ENCODE measurements around the gene CYTH1.

Gene CYTH1

GRCh38 chr17:78682363-78682762, 99.7 kb downstream of the CYTH1 start:
- Histone ChIP-seq H3K4me1 (ENCODE audit: insufficient read depth, low read length, severe bottlenecking) (no peaks in the 10 kb centered on the region), H4K20me1 (ENCODE audit: insufficient read depth, low read length) (no peaks in the 10 kb centered on the region), H3K4me3 (ENCODE audit: low read depth, low read length, poor library complexity, severe bottlenecking) (no peak overlapping the region), H3K9me2 (ENCODE audit: low read depth, low read length) (no peaks in the 10 kb centered on the region), H3K9me3 (ENCODE audit: low read length) (no peaks in the 10 kb centered on the region), H3K79me2 (ENCODE audit: insufficient read depth, low read length) (no peaks in the 10 kb centered on the region), H3K4me2 (ENCODE audit: low read length) (no peak overlapping the region), H3K27me3 (ENCODE audit: insufficient read depth, low read length) (no peaks in the 10 kb centered on the region), H2AFZ (ENCODE audit: low read length) (no peak overlapping the region), H3K9ac (ENCODE audit: low read length) (no peak overlapping the region), H3F3A (ENCODE audit: insufficient read depth, low read length) (no peaks in the 10 kb centered on the region), H3K36me3 (ENCODE audit: insufficient read depth, low read length) (no peaks in the 10 kb centered on the region), H3K27ac (ENCODE audit: low read depth, low read length, poor library complexity, severe bottlenecking) (no peak overlapping the region)
- TF ChIP-seq CTCF (IDR thresholded peaks at IDR 0.05; ENCODE audit: low read length) (no peak), EZH2 (IDR thresholded peaks at IDR 0.05; ENCODE audit: borderline replicate concordance, low read length) (no peak)

GRCh38 chr17:78680436-78680835, 101.6 kb downstream of the CYTH1 start:
- no peak overlapping the region for H3K4me2 ChIP-seq (ENCODE audit: low read length)
- H3K4me1 ChIP-seq (ENCODE audit: insufficient read depth, low read length, severe bottlenecking) = no peaks in the 10 kb centered on the region
- no peak overlapping the region for H2AFZ ChIP-seq (ENCODE audit: low read length)
- no peaks in the 10 kb centered on the region for H3K79me2 ChIP-seq (ENCODE audit: insufficient read depth, low read length)
- no peaks in the 10 kb centered on the region for H3K27me3 ChIP-seq (ENCODE audit: insufficient read depth, low read length)
- no peaks in the 10 kb centered on the region for H3K9me2 ChIP-seq (ENCODE audit: low read depth, low read length)
- H3K36me3 ChIP-seq (ENCODE audit: insufficient read depth, low read length) = no peaks in the 10 kb centered on the region
- no peak overlapping the region for H3K9ac ChIP-seq (ENCODE audit: low read length)
- no peaks in the 10 kb centered on the region for H4K20me1 ChIP-seq (ENCODE audit: insufficient read depth, low read length)
- no peaks in the 10 kb centered on the region for H3K9me3 ChIP-seq (ENCODE audit: low read length)
- no peak overlapping the region for H3K27ac ChIP-seq (ENCODE audit: low read depth, low read length, poor library complexity, severe bottlenecking)
- H3K4me3 ChIP-seq (ENCODE audit: low read depth, low read length, poor library complexity, severe bottlenecking) = no peak overlapping the region
- TF ChIP-seq EZH2 (IDR thresholded peaks at IDR 0.05; ENCODE audit: borderline replicate concordance, low read length) = no peak
- no peak for TF ChIP-seq CTCF (IDR thresholded peaks at IDR 0.05; ENCODE audit: low read length)
- no peaks in the 10 kb centered on the region for H3F3A ChIP-seq (ENCODE audit: insufficient read depth, low read length)

- Histone ChIP-seq H3K27ac (ENCODE audit: low read depth, low read length, poor library complexity, severe bottlenecking) (no peak overlapping the region), H3K9ac (ENCODE audit: low read length) (no peak overlapping the region), H3K36me3 (ENCODE audit: insufficient read depth, low read length) (no peaks in the 10 kb centered on the region), H3K9me2 (ENCODE audit: low read depth, low read length) (no peaks in the 10 kb centered on the region), H4K20me1 (ENCODE audit: insufficient read depth, low read length) (no peaks in the 10 kb centered on the region), H3K9me3 (ENCODE audit: low read length) (no peaks in the 10 kb centered on the region), H3K79me2 (ENCODE audit: insufficient read depth, low read length) (no peaks in the 10 kb centered on the region), H3K4me3 (ENCODE audit: low read depth, low read length, poor library complexity, severe bottlenecking) (no peak overlapping the region), H2AFZ (ENCODE audit: low read length) (no peak overlapping the region), H3F3A (ENCODE audit: insufficient read depth, low read length) (no peaks in the 10 kb centered on the region), H3K4me1 (ENCODE audit: insufficient read depth, low read length, severe bottlenecking) (no peaks in the 10 kb centered on the region), H3K27me3 (ENCODE audit: insufficient read depth, low read length) (no peaks in the 10 kb centered on the region), H3K4me2 (ENCODE audit: low read length) (no peak overlapping the region)
- TF ChIP-seq CTCF (IDR thresholded peaks at IDR 0.05; ENCODE audit: low read length) (no peak), EZH2 (IDR thresholded peaks at IDR 0.05; ENCODE audit: borderline replicate concordance, low read length) (no peak)
Measured at GRCh38 chr17:78679495-78680395, 102.3 kb downstream of the CYTH1 start.
